CD14-positive monocyte (primary cell): ENCODE data around the gene TMEM175. TPM values are rescaled to one million over a fixed set of nuclear protein-coding genes. Genes with fewer than 3 reads are reported as not detected.

Experiments
- DNase-seq, 3 donors: peaks; one replicate each; pipeline ENCODE4 v3.0.0-alpha.2; 2011 to 2022
- H2AFZ ChIP-seq: 2 replicates; pipeline ENCODE4 v1.6.0; 2012; ENCODE audit warnings: mild to moderate bottlenecking, low read depth, low read length, inconsistent platforms; ENCODE audit not compliant: insufficient read depth, poor library complexity, severe bottlenecking
- H3K27ac ChIP-seq, 2 donors: 1 replicate in 1 of 2; 2 replicates in 1 of 2; pipeline ENCODE4 v1.5.1; 2012 to 2013; ENCODE audit warnings: low read length in 2 of 2, control low read depth in 1 of 2, inconsistent platforms in 1 of 2, low read depth in 1 of 2, mild to moderate bottlenecking in 1 of 2
- H3K27me3 ChIP-seq, 2 donors: one replicate each; pipeline versions ENCODE4 v1.6.0 to v1.6.1; 2011 to 2013; ENCODE audit warnings: low read length in 2 of 2; ENCODE audit not compliant: control insufficient read depth in 2 of 2, insufficient read depth in 2 of 2
- H3K36me3 ChIP-seq, 2 donors: replicated peaks in 1 of 2; 1 replicate in 1 of 2; 2 replicates in 1 of 2; pipeline versions ENCODE4 v1.5.1 to v1.6.1; 2012 to 2013; ENCODE audit warnings: low read length in 2 of 2, control low read depth in 1 of 2, inconsistent platforms in 1 of 2, mild to moderate bottlenecking in 1 of 2; ENCODE audit not compliant: insufficient read depth in 2 of 2, control insufficient read depth in 1 of 2
- H3K4me1 ChIP-seq, 2 donors: 1 replicate in 1 of 2; 2 replicates in 1 of 2; pipeline versions ENCODE4 v1.5.1 to v1.6.1; 2012 to 2013; ENCODE audit warnings: low read length in 2 of 2, control low read depth in 1 of 2, inconsistent platforms in 1 of 2, mild to moderate bottlenecking in 1 of 2, moderate library complexity in 1 of 2; ENCODE audit not compliant: insufficient read depth in 2 of 2, control insufficient read depth in 1 of 2
- H3K4me2 ChIP-seq: replicated peaks from 2 replicates; pipeline ENCODE3; 2012; ENCODE audit warnings: low read length, moderate library complexity, mild to moderate bottlenecking; ENCODE audit not compliant: poor library complexity, severe bottlenecking; ENCODE audit errors: extremely low read depth
- H3K4me3 ChIP-seq, 3 experiments: fragments of 200-600 bp in 1 of 3; sonication (generic) in 1 of 3; replicated peaks in 1 of 3; 1 replicate in 2 of 3; 2 replicates in 1 of 3; pipeline ENCODE4 v1.5.1; 2011 to 2013; ENCODE audit warnings: low read length in 3 of 3, mild to moderate bottlenecking in 3 of 3, control low read depth in 2 of 3, low read depth in 2 of 3, inconsistent platforms in 1 of 3, moderate library complexity in 1 of 3
- H3K79me2 ChIP-seq: 2 replicates; pipeline ENCODE4 v1.6.0; 2012; ENCODE audit warnings: mild to moderate bottlenecking, control low read depth, inconsistent platforms, low read length, moderate library complexity; ENCODE audit not compliant: insufficient read depth
- H3K9ac ChIP-seq: 2 replicates; pipeline ENCODE4 v1.6.0; 2017; ENCODE audit warnings: low read length, mild to moderate bottlenecking; ENCODE audit not compliant: insufficient read depth, poor library complexity, severe bottlenecking
- H3K9me3 ChIP-seq, 2 donors: replicated peaks in 1 of 2; 1 replicate in 1 of 2; 2 replicates in 1 of 2; pipeline versions ENCODE4 v1.5.1 to v1.6.1; 2012 to 2013; ENCODE audit warnings: low read length in 2 of 2, control low read depth in 1 of 2; ENCODE audit not compliant: control insufficient read depth in 1 of 2, insufficient read depth in 1 of 2
- H4K20me1 ChIP-seq: 2 replicates; pipeline ENCODE4 v1.6.0; 2012; ENCODE audit warnings: mild to moderate bottlenecking, low read length, control low read depth, moderate library complexity; ENCODE audit not compliant: insufficient read depth
- H3K27ac Mint-ChIP-seq, 7 donors: one replicate each; pipeline ENCODE4 v1.8.0; 2020; ENCODE audit warnings: mild to moderate bottlenecking in 7 of 7, mixed read lengths in 7 of 7, moderate library complexity in 6 of 7, inconsistent platforms in 2 of 7
- H3K27me3 Mint-ChIP-seq, 3 donors: one replicate each; pipeline ENCODE4 v1.8.0; 2021 to 2022; ENCODE audit warnings: low read depth in 3 of 3, mild to moderate bottlenecking in 3 of 3, mixed read lengths in 3 of 3, moderate library complexity in 3 of 3, inconsistent platforms in 1 of 3
- H3K36me3 Mint-ChIP-seq, 2 donors: one replicate each; pipeline ENCODE4 v1.8.0; 2020; ENCODE audit warnings: mixed read lengths in 2 of 2, inconsistent platforms in 1 of 2, mild to moderate bottlenecking in 1 of 2
- H3K4me1 Mint-ChIP-seq: one replicate; pipeline ENCODE4 v1.8.0; 2020; ENCODE audit warnings: mild to moderate bottlenecking, mixed read lengths
- H3K4me3 Mint-ChIP-seq, 2 donors: one replicate each; pipeline ENCODE4 v1.8.0; 2020; ENCODE audit warnings: mild to moderate bottlenecking in 2 of 2, mixed read lengths in 2 of 2, moderate library complexity in 1 of 2
- H3K9me3 Mint-ChIP-seq, 7 donors: one replicate each; pipeline ENCODE4 v1.8.0; 2020 to 2022; ENCODE audit warnings: mixed read lengths in 7 of 7, mild to moderate bottlenecking in 6 of 7, moderate library complexity in 6 of 7, inconsistent platforms in 2 of 7
- CTCF ChIP-seq: fragments of 200-600 bp; IDR thresholded peaks from one replicate; pipeline ENCODE4 v1.8.0; 2022; ENCODE audit warnings: antibody characterized with exemption, mild to moderate bottlenecking
- WGBS: methylation state at CpG from one replicate; pipeline ENCODE4 v1.1.5; 2013; ENCODE audit warnings: missing lambda C conversion rate; ENCODE audit not compliant: insufficient coverage; 5-methylcytosine and 5-hydroxymethylcytosine counted together
- intact Hi-C, 2 donors: fragments of 100-400 bp; cut with micrococcal nuclease; formaldehyde crosslinking; loops; one replicate each; pipeline versions ENCODE4 v1.15.0 to v1.15.1; 2023
- polyA plus RNA-seq, 3 donors: library from polyadenylated mRNA; depleted of rRNA in 1 of 3; unstranded in 2 of 3; stranded (reverse) in 1 of 3; fragments of 300-500 nt in 2 of 3; fragments of >200 nt in 1 of 3; fragmentation: Illumina TruSeq in 2 of 3; gene quantifications; 1 replicate in 2 of 3; 2 replicates in 1 of 3; pipeline ENCODE4 v1.2.3, GENCODE V29; 2012 to 2021

TMEM175 gene
- polyA plus RNA-seq, 3 donors: 18.9 to 216 (median 20.7) TPM

- no peak overlapping the region for H3K27ac ChIP-seq
- intact Hi-C loops: loop anchor here (2.0 to 10.0 kb wide), 5 partner anchors 35 to 187 kb away; partner anchors contain the start of gene FGFRL1 (in 1 of the 2)
Observed at GRCh38 chr4:971666-972500, 39.6 kb downstream of the TMEM175 start.

More at GRCh38 chr4:971666-972500, 39.6 kb downstream of the TMEM175 start:
- Mint-ChIP-seq H3K36me3 (peaks cover 7 to 8% of the 10 kb centered on the region in 2 donors), H3K4me3 (peak overlapping the region; percentile 68 to 77), H3K9me3 (peaks cover 0 to 5% (median 4%) of the 10 kb centered on the region in 7 donors), H3K4me1 (peaks cover 15% of the 10 kb centered on the region), H3K27ac (peak overlapping the region in 1 of 7 donors; percentile 30), H3K27me3 (peaks cover 4 to 26% (median 10%) of the 10 kb centered on the region in 3 donors)
- peaks cover 18% of the 10 kb centered on the region for H3K79me2 ChIP-seq
- H3K4me2 ChIP-seq: peak overlapping the region; percentile 98
- 82% methylated on average over 17 of the region's 24 CpGs for WGBS
- H3K36me3 ChIP-seq: peaks cover 0 to 8% of the 10 kb centered on the region in 2 donors
- no peak for TF ChIP-seq CTCF
- peaks cover 0 to 24% of the 10 kb centered on the region in 2 donors for H3K27me3 ChIP-seq
- peaks cover 45% of the 10 kb centered on the region for H4K20me1 ChIP-seq
- H3K9me3 ChIP-seq: no peaks in the 10 kb centered on the region
- H2AFZ ChIP-seq: no peak overlapping the region
- peak overlapping the region; percentile 74 for H3K9ac ChIP-seq
- H3K4me3 ChIP-seq: peak overlapping the region in 2 of 3 experiments; percentile 46 to 90
- no peak for DNase-seq
- peaks cover 25 to 38% of the 10 kb centered on the region in 2 donors for H3K4me1 ChIP-seq
